ENCODE data around the gene SPATA17.
"Not testable (repeated sequence)": the region's sequence is repeated elsewhere in the genome, so short reads cannot be mapped to it uniquely, and the experiment has no call there.

Gene SPATA17

DNA sequence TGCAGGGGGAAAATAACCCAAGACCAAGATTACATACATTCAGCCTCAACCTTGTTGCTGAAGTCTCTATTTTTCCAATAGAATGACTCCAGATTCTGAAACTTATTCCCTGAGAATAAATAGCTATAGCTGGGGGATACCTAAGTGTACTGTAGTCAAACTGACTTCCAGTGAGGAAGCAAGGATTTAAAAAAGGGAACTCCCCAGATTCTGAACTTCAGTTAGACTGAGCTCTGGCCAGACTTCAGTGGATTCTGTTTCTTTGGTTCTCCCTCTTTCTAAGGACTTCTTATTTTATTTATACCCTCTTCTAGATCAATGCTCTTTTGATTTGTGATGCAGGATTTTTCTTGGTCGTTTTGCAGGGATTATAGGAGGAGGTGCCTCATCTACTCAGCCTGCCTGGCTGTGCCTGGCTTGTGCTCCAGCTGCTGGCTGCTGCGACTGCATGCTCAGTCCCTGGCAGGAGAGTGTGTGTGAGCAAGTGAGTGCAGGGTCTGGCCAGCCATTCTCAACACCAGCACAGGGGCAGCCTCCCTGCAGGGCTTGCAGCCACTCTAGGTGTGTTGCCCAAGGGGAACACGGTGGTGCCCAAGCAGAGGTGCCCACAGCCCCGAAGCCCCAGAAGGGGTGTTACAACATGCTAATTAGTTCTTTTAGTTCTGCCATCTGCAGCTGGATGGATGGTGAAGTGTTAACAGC lies 43.0 kb downstream of the SPATA17 start:
- DNase-seq: no peak

DNA sequence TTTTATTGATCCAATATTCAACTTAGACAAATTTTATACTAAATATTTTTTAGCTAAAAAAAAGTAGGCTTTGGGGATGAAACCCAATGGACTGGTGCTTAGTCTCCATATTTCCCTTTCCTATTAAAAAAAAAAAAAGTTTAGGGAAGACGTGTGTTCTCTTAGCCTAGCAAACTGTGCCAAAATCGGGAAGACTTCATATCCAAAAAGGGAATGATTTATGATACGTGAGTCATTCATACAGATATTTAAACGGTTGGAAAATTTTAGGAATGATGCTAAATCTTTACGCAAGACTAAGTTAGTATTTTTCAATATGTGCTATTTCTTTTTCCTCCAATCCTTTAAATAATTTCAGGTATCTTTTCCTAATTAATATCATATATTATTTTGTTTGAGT lies 50.7 kb downstream of the SPATA17 start:
- DNase-seq: no peak

DNA sequence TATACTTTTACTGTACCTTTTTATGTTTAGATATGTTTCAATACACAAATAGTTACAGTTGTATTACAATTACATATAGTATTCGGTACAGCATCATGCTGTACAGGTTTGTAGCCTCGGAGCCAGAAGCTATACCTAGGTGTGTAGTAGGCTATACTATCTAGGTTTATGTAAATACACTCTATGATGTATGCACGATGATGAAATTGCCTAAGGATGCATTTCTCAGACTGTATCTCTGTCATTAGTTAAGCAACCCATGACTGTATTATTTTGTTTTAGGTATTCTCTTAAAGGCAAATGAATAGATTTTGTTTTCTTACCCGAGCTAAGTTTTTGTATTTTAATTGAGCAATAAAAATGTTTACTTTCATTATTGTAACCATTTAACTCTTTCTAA lies 56.4 kb downstream of the SPATA17 start:
- DNase-seq: no peak

DNA sequence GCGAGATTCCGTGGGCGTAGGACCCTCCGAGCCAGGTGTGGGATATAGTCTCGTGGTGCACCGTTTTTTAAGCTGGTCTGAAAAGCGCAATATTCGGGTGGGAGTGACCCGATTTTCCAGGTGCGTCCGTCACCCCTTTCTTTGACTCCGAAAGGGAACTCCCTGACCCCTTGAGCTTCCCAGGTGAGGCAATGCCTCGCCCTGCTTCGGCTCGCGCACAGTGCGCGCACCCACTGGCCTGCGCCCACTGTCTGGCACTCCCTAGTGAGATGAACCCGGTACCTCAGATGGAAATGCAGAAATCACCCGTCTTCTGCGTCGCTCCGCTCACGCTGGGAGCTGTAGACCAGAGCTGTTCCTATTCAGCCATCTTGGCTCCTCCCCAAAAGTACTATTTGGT lies 65.0 kb downstream of the SPATA17 start:
- not testable (repeated sequence) for DNase-seq

DNA sequence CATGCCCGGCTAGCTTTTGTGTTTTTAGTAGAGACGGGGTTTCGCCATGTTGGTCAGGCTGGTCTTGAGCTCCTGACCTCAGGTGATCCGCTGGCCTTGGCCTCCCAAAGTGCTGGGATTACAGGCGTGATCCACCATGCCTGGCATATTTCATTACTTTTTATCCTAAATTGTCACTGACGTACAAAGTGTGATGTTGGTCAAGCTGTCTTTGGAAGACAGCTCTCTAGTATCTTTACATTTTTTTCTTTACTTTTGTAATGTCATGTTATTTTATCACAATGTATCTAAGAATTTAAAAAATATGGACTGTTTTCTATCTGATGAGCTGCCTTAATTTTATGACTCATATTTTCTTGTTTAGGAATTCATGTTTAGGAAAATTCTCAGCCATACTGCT lies 72.2 kb downstream of the SPATA17 start:
- DNase-seq: no peak

DNA sequence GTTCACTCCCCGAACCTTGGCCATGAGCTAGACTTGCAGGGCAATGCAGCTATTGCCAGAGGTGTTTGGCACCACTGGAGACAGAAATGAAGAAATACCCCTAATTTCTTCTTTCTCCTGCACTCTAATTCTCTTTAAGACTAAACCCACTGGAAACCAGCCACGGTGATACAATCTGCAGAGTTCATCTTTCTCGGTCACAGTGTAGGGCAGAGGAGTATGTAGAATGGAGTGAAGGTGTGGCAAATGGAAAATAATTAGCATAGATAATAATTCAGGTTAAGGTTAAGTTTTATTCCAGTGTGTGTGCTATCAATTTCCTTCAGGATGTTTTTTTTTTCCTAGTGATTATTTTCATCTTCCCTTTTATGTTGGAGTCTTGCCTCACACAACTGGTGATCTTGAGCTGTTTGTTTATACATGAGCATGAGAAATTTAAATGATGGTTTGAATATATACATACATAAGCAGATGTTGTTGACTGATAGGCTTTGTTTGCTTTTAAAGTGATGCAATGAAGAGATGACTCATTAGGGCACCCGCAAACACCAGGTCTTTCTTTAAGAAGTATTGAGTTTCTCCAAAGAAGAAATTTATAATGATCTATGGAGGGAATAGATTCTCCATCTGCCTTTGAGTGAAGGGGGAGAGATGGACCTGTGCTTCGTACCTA lies 81.9 kb downstream of the SPATA17 start:
- DNase-seq: no peak

DNA sequence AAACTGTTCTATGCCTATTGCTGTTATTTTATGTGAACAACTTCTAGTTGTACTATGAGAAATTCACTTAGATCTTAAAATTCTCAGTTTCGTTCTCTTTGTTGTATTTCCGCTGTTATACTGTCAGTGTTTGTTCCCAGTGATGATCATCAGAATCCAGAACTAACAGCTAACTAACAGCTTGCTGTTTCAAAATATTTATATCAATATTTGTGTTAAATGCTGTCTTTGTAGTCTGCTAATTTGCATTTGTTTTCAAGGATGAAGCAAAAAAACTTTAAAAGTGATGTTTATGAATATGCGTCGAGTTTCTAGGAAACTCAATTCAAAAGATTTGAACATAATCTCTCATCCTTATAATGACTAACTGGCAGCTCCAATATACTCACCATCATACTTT lies 84.5 kb downstream of the SPATA17 start:
- no peak for DNase-seq

DNA sequence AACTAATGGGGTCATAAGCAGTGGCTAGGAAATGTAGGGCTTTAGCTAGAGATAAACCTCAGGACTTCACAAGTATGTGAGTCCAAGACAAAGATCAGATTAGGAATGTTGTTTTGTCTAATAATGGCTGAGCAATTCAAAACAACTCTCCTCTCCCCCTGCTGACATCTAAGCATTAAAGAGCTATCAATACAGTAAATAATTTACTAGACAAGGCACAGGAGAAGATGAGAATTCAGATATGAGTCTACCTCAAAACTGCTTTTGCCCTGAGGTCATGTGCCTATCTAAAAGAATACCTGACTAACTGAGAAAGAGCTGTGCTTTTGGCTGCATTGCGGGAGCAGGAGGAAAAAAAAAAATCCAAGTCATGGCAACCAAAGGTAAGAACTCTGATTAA lies 86.8 kb downstream of the SPATA17 start:
- DNase-seq: no peak

DNA sequence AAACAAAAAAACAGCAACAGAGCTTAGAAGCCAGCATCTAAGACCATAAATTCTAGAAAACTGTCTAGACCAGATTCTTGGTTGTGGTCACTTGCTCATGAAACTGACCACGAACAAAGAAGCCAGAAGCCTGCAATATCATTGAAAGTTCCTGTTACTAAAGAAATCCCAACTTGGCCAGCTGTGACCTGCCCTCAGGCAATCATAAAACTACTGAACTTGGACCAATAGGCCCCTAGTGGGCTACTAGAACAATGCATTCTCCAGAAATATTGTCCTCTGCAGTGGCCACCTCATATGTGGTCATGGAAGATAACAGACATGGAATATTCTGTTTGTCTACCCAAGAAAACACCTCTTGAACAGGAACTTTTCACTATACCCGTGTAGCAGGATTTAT lies 87.7 kb downstream of the SPATA17 start:
- no peak for DNase-seq

DNA sequence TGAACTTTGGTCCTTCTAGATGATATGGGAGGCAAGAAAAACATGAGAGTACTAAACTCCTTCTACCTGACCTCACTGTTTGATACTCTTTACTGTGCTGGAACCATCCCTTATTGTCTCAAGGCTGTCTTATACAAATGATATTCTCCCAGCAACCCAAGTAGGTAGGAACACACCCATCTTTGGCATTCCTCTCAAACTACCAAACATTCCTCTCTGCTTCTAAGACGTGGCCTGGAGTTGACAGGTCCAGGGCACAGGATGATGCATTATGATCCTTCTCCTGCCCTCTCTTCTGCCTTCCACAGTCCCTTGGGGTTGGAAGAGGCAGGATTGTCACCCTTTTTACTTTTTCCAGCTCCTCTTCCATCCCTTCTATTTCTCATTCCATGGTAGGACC lies 90.5 kb downstream of the SPATA17 start:
- DNase-seq: no peak

DNA sequence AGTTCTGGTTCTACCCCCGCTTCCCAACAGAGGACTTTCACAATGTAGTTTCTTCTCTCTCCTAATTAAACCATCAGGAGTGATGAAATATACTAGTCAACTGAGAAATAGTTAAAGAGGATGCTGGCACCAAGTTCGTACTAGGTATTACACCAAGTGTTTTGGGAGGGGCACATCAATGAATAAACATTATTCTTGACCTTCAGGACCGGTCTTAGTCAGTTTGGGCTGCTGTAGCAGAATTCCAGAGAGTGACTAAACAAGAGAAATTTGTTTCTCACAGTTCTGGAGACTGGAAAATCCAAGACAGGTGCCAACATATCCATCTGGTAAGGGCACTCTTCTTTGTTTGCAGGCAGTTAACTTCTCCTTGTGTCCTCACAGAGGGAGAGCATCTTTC lies 103.8 kb downstream of the SPATA17 start:
- DNase-seq: no peak

DNA sequence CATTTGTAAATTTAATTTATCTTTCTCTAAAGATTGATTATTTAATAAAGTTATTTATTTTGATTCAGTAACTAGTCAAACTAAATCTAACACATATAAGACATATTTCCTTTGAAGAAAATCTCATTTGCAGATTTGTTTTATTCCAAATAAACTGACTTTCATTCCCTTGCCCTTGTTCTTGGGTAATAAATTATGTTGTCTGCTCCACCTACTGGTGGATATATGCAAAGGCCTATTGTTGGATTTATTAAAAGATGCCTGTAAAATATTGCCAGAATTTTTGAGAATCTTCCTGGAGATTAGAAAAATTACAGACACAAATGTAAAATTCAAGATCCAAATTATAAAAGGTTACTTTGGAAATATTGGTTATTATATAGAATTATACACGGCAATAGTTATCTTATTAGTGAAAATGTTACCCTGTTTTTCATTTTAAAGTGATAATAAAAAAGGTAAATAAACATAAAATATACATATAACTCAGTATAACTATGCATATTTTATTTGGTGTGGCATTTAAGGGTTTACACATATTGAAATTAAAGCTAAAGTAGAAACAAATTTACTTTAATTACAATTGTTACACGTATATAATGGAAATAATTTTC lies 116.1 kb downstream of the SPATA17 start:
- DNase-seq: no peak

DNA sequence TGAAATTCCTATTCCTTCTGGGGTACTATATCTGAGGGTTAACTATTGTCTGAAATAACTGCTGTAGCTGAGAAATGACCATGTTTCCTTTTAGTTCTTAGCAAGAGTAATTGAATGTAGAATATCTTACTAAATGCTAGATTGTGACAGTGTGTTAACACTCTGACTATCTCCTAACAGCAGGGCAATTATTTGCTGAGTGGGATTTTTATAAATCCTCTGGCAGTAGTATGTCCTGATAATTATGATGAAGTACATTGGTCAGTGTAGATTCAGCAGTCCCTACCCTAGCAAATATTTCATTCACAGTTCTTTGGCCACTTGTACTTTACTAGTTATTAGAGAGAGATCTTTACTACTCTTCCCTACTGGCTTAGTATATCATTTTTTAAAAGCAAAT lies 138.6 kb downstream of the SPATA17 start:
- DNase-seq: no peak

DNA sequence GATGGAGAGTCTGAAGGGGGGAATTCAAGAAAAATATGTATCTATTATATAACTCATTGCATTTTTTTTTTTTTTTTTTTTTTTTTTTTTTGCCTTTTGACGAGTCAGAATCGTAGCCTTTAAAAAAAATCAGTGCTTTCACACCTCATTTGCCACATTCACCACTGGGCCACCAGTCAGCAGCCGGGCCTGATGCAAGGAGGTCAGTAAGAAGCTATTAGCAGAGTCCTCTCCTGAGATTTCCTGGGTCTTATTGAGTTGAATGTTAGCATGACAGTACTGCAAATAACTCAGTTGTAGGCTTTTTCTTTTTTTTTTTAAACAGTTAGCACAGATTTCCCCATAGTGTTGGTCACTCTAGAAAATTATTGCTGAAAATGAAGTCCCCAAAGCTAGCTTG lies 139.8 kb downstream of the SPATA17 start:
- no peak for DNase-seq

DNA sequence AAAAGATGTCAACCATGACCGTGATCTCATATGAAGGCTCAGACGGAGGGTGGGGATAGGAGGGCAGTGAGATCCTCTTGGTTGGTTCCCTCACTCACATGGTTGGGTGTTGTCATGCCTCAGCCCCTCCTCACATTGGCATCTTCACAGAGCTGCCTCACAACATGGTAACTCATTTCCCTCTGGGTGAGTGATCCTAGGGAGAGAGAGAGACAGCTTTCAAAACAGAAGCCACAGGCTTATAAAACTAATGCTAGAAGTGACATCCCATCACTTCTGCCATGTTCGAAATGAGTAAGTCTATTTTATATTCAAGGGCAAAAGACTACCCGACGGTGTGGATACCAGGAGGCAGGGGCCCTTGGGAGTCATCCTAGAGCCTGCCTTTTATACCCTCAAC lies 145.5 kb downstream of the SPATA17 start:
- DNase-seq: no peak

DNA sequence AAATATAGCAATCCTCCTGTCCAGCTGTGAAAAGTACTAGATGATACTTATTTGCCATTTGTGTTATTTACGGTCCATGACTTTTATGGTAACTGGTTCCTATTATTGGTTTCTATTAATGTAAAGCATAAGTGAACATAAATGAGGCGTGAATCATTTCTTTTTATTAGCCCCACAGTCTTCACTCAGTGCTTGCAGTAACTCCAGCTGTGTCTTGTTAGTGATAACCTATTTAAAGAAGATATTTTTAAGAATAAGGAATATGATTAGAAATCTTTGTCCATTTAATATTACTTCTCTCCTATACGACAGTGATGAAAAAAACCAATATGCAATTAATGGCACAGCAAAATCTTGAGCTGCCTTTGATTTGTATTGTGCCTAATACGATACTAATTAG lies 149.9 kb downstream of the SPATA17 start:
- no peak for DNase-seq

DNA sequence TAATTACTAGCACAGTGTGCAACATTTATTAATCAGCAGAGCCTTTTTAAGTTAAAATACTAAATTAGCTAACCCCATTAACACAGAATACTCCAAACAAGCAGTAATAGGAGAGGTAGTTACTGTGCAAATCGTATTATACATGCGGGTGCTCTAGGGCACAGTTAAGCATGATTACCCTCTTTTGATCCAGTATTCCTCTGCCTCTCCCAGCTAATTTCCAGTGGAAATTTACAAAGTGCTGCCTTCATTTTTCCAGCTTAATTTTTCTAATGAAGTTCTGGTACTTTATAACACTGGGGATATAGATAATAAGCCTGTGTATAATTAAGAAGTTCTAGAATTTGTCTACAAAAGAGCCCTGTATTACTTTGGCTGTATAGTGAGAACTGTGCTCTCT lies 159.9 kb downstream of the SPATA17 start:
- no peak for DNase-seq

DNA sequence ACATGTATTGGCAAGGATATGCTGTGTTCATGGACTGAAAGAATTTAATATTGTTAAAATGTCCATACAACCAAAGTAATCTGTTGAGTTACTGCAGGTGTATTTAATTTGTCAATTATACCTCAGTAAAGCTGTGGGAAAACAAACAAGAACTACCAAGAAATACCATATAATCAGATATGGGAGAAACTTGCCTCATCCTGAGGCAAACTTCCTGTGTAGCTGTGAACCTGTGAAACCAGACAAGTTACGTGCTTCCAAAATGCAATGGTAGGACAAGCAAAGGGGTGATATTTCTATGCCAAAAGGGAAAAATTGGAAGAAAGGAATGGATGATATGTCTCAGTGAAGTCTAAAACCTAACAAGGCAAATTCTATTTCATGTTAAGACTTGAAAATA lies 174.6 kb downstream of the SPATA17 start:
- no peak for DNase-seq

DNA sequence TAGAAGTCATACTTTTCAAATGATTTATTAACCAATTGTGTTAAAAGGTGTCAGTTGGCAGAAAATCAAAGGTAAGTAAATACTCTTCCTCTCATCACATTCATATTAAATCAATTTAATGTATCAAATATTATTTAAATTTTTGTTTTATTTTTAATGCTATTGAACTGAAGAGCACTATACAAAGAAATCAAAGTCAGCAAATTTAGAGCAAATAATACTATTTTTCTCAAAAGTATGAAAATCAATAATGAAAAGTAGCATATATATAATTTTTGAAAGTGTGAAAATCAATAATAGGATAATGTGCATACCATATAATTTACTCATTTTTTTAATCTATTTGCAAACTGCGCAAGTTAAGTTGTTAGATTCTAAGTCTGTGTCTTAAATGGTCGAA lies 181.0 kb downstream of the SPATA17 start:
- DNase-seq: no peak

DNA sequence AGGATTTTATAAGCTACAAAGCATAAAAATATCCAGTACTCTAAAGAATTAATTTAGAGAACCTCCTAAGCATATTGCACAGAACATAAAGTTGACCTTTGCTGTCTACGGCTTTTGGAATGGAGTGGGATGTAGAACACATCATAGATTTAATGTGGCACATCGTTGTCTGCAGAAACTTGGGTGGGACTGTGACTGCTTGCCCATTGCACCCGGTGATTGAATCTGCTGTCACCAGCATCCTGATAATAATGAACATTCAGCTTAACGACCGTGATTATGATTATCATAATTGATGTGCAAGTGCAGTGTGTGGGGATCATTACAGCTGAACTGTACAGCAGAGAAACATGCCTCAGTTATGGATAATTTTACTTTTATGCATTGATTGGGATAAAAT lies 181.9 kb downstream of the SPATA17 start:
- DNase-seq: no peak

DNA sequence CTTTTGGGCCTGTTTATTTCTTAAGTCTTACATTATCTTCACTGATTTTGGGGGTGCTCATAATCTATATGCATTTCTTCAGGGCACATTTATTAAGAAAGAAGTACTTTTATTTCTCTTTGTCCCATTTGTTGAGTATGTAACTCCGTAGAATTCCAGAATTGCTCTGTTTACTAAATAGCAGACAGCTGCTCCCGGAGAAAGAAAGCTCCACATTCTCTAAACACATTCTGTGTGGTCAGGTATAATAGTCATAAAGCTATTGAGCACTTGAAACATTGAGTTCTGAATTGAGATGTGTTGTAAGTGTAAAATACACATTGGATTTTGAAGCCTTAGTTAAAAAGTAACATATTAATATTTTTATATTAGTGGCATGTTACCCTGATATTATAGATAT lies 206.5 kb downstream of the SPATA17 start:
- no peak for DNase-seq

DNA sequence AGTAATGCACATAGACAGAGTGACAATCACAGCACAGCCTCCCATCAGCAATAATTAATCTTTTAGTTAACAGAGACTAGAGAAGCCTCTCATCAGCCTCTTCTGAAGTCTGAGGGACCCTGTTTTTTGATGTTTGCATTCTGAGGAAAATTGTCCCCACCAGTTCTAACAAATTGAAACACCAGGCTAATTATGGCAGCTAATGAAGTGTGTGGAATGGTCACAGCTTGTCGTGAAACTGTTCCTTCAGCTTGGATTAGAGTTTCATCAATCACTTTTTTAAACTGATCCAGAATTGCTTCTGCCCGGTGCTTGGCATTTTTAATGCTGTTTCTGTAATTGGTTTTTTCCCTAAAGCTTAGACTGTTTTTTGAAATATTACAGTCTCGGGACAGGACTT lies 208.0 kb downstream of the SPATA17 start:
- DNase-seq: no peak

DNA sequence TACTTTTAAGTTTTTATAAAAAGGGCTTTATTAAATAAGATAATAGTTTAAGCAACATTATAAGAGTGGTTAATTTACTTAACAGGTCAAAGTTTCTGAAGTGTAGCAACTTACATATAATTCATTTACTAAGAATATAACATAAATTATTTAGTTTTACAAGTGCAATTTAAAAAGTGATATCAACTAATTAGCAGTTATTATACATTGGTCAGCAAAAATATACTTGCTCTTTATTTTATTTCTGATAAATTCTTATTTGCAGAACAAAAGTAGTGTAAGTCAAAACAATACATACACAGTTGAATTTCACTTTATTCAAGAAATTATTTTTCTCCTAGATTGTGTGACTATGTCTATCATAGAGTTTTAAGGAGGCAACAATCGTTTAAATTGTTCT lies 215.6 kb downstream of the SPATA17 start:
- no peak for DNase-seq

DNA sequence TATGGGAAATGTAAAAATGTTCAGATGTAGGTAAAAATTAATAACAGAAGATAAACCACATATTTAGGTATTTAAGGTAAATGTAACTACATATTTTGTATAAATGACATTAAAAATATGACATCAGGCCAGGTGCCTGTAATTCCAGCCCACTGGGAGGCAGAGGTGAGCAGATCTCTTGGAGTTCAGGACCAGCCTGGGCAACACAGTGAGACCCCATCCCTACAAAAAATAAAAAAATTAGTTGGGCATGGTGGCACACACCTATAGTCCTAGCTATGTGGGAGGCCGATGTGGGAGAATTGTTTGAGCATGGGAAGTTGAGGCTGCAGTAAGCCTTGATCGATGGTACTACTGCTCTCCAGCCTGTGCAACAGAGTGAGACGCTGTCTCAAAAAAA lies 216.5 kb downstream of the SPATA17 start:
- no peak for DNase-seq
